ENCODE measurements around the gene ZC3H12C. TPM values are rescaled to one million over a fixed set of nuclear protein-coding genes. Genes with fewer than 3 reads are reported as not detected.

Gene ZC3H12C
- total RNA-seq, 2 donors from 2014 or later, result 9.2 to 18.8 TPM

GRCh38 chr11:110126936-110127335, 33.7 kb downstream of the ZC3H12C start:
- Histone ChIP-seq H3K9me3 (no peaks in the 10 kb centered on the region), H3K36me3 (no peaks in the 10 kb centered on the region), H3K27me3 (no peaks in the 10 kb centered on the region), H3K9ac (ENCODE audit: low read depth in 2 of 2, low read length in 2 of 2) (no peak overlapping the region), H3K4me3 (no peak overlapping the region), H3K4me1 (no peaks in the 10 kb centered on the region), H3K27ac (no peak overlapping the region)
- intact Hi-C loops (cut with DNase I), result no loop called here
- TF ChIP-seq CTCF (IDR thresholded peaks at IDR 0.05), result no peak
- no peak for DNase-seq

DNA sequence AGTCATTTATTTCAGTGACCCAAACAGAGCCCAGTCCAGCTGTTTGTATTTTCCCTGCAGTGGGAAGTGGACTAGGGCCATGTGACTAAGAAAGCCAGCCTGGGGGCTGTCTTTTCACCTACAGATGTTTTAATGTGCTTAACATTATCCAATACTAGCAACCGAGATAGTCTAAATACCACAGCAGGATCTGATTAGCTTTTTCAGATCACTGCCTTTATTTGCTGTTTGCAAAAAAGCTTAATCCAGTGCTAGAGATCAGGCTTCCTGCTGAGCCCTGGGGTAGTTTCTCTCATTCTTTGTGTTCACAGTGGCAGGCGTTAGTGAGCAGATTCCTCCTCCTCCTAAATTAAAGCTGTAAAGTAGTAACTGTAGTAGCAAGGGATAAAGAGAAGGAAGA, 35.0 kb downstream of the ZC3H12C start:
- Histone ChIP-seq H3K4me1 (no peaks in the 10 kb centered on the region), H3K27me3 (no peaks in the 10 kb centered on the region), H3K36me3 (no peaks in the 10 kb centered on the region), H3K9ac (ENCODE audit: low read depth in 2 of 2, low read length in 2 of 2) (no peak overlapping the region), H3K9me3 (no peaks in the 10 kb centered on the region), H3K4me3 (no peak overlapping the region), H3K27ac (no peak overlapping the region)
- no peak for TF ChIP-seq CTCF (IDR thresholded peaks at IDR 0.05)
- DNase-seq, result no peak
- intact Hi-C loops (cut with DNase I), result no loop called here

DNA sequence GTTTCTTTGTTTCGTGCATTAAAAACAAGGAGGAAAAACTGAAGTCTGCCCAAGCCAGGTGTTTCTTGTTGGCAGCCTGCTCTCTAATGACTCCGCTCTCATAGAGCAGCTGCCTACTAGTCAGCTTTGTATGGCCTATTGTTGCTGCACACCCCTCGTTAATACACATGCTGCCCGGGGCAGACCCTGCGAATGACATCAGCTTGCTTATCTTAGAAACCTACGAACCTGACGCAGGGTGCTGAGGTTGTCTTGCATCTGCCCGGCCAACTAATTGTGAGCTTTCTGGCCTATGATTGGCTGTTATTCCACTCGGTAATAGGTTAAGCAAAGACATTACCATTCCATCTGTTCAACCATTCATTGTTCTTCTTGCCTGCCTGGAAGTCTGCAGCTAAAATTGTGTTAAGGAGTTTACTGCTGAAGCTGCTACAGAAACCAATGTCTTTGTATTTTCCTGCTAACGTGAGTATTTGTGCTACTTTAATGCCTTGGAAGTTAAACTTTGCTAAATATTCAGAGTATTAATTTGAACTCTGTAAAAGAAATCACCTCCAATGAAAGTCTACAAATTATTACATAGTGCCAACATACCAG, 37.5 kb downstream of the ZC3H12C start:
- intact Hi-C loops (cut with DNase I), result no loop called here
- Histone ChIP-seq H3K9me3 (no peaks in the 10 kb centered on the region), H3K27me3 (no peaks in the 10 kb centered on the region), H3K9ac (ENCODE audit: low read depth in 2 of 2, low read length in 2 of 2) (no peak overlapping the region), H3K36me3 (no peaks in the 10 kb centered on the region), H3K4me3 (no peak overlapping the region), H3K4me1 (no peaks in the 10 kb centered on the region), H3K27ac (no peak overlapping the region)
- no peak for TF ChIP-seq CTCF (IDR thresholded peaks at IDR 0.05)
- DNase-seq, result peak; percentile 27

GRCh38 chr11:110131386-110132123, 38.4 kb downstream of the ZC3H12C start:
- Histone ChIP-seq H3K27ac (no peak overlapping the region), H3K9me3 (no peaks in the 10 kb centered on the region), H3K9ac (ENCODE audit: low read depth in 2 of 2, low read length in 2 of 2) (no peak overlapping the region), H3K27me3 (no peaks in the 10 kb centered on the region), H3K36me3 (no peaks in the 10 kb centered on the region), H3K4me1 (no peaks in the 10 kb centered on the region), H3K4me3 (no peak overlapping the region)
- intact Hi-C loops (cut with DNase I), result no loop called here
- TF ChIP-seq CTCF (IDR thresholded peaks at IDR 0.05), result no peak
- no peak for DNase-seq

GRCh38 chr11:110133160-110133559, 40.0 kb downstream of the ZC3H12C start:
- intact Hi-C loops (cut with DNase I), result no loop called here
- Histone ChIP-seq H3K27me3 (no peaks in the 10 kb centered on the region), H3K9me3 (no peaks in the 10 kb centered on the region), H3K36me3 (no peaks in the 10 kb centered on the region), H3K4me1 (no peaks in the 10 kb centered on the region), H3K9ac (ENCODE audit: low read depth in 2 of 2, low read length in 2 of 2) (no peak overlapping the region), H3K27ac (no peak overlapping the region), H3K4me3 (no peak overlapping the region)
- DNase-seq, result no peak
- no peak for TF ChIP-seq CTCF (IDR thresholded peaks at IDR 0.05)
